GM18861 (cell line): ENCODE measurements around the gene ITGB3.
"Not testable (repeated sequence)": the region's sequence is repeated elsewhere in the genome, so short reads cannot be mapped to it uniquely, and the experiment has no call there.

Experiments
- ATAC-seq: cut with Tn5 transposase; IDR thresholded peaks from one replicate; pipeline ENCODE4 v1.9.1; 2021; ENCODE audit not compliant: unreplicated experiment

Gene ITGB3

GRCh38 chr17:47253541-47254402 lies at the start of gene ITGB3:
Gene ITGB3, plus strand, starts transcription at chr17:47253827. Its CDS starts 35 bp downstream, at chr17:47253862.
- no peak for ATAC-seq

GRCh38 chr17:47203984-47204721 lies 49.5 kb upstream of the ITGB3 start:
- ATAC-seq: no peak

- ATAC-seq: peak; percentile 46
Observed at GRCh38 chr17:47204722-47205418, 48.8 kb upstream of the ITGB3 start.

GRCh38 chr17:47205419-47205963 lies 48.1 kb upstream of the ITGB3 start:
- ATAC-seq: peak; percentile 41

GRCh38 chr17:47207143-47208067 lies 46.2 kb upstream of the ITGB3 start:
- no peak for ATAC-seq

DNA sequence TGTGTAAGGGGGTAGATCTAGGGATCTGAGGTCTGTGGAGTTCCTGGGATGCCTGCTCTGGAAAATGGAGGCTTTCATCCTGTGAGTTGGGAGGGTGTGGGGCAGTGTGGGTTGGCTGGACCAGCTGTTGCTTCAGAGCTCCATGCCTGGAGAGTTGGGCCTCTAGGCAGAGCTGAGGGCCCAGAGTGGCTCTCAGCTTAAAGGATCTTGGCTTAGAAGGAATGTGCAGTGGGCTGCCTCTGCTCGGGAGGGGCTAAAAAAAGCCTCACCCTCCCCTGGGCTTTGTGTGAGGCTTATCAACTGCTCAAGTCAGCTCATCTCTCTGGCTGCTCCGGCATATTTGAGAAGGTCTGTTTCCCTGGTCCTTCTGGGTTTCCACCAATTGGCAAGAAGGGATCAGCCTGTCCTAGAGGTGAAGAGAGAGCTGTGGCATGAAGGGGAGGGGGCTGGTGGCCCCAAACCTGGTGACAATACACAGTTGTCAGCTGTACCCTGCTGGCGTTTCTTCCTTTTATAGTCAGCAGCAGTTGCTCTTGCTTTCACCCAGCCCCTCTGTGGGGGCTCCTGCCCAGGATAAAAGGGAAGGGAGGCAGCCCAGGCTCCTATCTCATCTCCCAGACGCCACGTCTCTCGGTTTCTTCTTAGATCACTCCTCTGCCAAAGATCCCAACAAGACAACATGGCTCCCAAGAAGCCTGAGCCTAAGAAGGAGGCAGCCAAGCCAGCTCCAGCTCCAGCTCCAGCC lies 44.7 kb upstream of the ITGB3 start, which contains the start of gene MYL4:
MYL4 (plus strand) TSS at position 605 of the 745 bp plus-strand sequence; CDS start at position 680, 75 bp downstream.
- ATAC-seq: no peak

DNA sequence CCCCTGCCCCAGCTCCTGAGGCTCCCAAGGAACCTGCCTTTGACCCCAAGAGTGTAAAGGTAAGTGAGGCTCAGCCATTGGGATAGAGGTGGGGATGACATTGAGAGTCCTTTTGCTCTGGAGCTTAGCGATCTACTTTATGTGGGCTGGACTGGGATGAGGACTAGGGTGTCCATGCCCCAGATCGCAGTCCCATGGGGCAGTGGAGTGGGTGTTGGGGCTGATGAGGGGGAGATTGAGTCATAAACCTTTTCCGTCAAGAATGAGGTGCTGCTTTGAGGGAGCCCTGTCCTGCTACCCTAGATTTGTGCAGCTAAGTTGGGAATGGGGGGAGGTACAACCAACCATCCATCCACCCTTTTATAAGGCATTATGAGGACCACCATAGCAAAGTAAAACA lies 44.1 kb upstream of the ITGB3 start:
- no peak for ATAC-seq

- ATAC-seq: no peak
Observed at GRCh38 chr17:47210105-47210504, 43.5 kb upstream of the ITGB3 start.

DNA sequence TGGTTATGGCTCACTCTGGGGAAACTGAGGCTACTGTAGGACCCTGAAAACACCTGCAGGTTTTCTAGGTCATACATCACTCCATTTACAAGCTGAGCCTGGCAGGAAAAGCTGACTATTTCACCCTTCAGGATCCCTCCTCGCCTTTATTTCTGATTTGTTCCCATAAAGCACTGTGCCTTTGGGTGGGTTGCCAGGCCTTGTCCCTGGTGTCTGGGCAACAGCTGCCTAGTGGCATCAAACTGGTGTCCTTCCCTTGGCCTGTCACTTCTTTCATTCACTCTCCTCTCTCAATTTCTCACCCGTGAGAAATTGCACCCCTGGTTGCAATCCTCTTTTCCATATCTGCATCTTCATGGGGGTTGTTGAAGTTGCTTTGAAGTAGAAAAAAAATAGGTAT lies 42.8 kb upstream of the ITGB3 start:
- ATAC-seq: no peak

- ATAC-seq: no peak
Observed at GRCh38 chr17:47212458-47212857, 41.2 kb upstream of the ITGB3 start.

GRCh38 chr17:47213540-47213939 lies 40.1 kb upstream of the ITGB3 start:
- ATAC-seq: no peak

DNA sequence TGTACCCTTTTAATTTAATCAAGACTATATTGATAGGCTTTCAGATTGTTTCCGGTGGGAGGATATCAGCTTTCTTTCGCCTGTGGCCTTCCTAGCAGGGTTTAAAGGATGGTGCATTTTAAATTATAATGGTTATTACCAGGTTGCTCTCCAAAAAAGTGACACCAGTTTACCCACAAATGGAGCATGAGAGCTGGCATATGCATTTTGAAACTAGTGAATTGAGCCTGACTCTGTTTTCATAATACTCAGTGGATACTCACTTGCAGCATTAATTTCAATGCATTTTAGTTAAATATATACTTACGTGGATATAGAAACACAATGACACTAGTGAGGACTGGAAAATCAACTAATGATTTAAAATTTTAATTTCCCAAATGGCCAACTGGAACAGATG lies 38.7 kb upstream of the ITGB3 start:
- ATAC-seq: no peak

- ATAC-seq: not testable (repeated sequence)
Observed at GRCh38 chr17:47216821-47217220, 36.8 kb upstream of the ITGB3 start.

DNA sequence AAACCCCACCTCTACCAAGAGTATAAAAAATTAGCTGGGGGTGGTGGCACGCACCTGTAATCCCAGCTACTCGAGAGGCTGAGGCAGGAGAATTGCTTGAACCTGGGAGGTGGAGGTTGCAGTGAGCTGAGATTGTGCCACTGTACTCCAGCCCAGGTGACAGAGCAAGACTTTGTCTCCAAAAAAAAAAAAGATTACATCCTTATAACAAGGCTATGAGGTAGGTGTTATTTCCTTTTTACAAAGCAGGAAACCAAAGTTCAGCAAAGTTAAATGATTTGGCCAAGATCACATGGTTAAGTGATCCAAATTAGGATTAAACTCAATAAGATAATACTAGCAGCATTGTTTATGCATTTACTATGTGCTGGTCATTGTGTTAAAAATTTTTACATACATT lies 36.3 kb upstream of the ITGB3 start:
- ATAC-seq: not testable (repeated sequence)

- ATAC-seq: no peak
Observed at GRCh38 chr17:47218896-47219430, 34.7 kb upstream of the ITGB3 start.

DNA sequence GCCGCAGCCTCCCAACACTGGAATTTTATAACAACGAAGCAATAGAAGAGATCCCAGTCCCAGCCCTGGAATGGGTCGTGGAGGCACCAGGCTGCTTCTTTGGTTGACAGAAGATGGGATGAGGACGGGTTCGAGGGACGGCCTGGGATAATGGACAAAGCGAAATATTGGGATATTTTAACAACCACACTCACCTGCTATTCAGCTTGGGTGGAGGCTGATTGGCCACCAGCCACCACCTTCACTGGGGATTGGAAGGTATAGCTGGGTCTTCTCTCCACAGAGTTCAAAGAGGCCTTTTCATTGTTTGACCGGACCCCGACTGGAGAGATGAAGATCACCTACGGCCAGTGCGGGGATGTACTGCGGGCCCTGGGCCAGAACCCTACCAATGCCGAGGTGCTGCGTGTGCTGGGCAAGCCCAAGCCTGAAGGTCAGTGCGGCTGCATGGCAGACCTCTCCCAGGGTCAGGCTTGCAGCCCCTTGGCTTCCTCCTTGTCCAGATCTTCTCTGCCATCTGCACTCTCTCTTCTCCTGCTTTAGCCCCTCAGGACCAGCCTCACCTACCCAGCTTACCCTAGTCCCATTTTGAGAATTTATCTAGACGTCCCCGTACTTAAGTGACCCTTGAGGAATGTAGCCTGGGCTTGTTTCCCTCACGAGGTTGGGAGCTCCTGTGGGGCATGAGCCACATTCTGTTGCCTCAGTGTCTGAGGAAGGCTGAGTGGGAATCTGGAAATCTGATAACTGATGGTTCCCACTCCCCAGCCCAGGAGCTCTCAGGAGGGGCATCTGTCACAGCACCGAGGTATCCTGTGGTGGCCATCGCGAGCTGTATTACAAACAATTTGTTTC lies 33.8 kb upstream of the ITGB3 start:
- no peak for ATAC-seq

- ATAC-seq: no peak
Observed at GRCh38 chr17:47220531-47220999, 33.1 kb upstream of the ITGB3 start.

DNA sequence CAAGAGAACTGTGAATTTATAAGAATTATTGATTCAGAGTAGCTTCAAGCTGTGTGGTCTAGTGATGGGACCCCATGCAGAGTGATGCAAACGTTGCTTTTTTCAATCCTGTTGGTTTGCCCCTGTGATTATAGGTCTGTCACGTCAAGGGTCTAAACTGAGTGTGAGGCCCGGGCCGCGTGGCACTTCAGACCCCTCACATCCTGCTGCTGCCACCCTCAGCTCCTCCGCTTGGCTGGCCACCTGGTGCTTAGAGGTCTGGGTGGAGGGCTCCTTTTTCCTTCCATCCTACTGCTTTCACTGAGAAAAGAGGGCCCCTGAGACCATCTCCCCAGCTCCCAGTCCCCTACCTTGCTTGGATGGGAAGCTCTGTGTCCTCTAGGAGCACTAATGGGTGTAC lies 32.5 kb upstream of the ITGB3 start:
- no peak for ATAC-seq
